H9 (cell line): ENCODE data around the gene BSPRY. TPM values are rescaled to one million over a fixed set of nuclear protein-coding genes. Genes with fewer than 3 reads are reported as not detected.

ENCODE experiments used
- DNase-seq: peaks from one replicate; pipeline ENCODE4 v3.0.0-alpha.2; 2017
- H2AFZ ChIP-seq: one replicate; pipeline ENCODE4 v1.6.1; 2013; ENCODE audit warnings: mild to moderate bottlenecking, low read length, control low read depth, moderate library complexity
- H2AK5ac ChIP-seq: 2 replicates; pipeline ENCODE4 v1.6.1; 2013; ENCODE audit warnings: low read length, control low read depth, mixed read lengths; ENCODE audit not compliant: insufficient read length
- H2BK120ac ChIP-seq: one replicate; pipeline ENCODE4 v1.6.1; 2013; ENCODE audit warnings: low read depth, mild to moderate bottlenecking, low read length, control low read depth, inconsistent platforms; ENCODE audit not compliant: poor library complexity, severe bottlenecking
- H2BK12ac ChIP-seq: 2 replicates; pipeline ENCODE4 v1.6.1; 2013; ENCODE audit warnings: low read length, control low read depth, mixed read lengths, low read depth; ENCODE audit not compliant: insufficient read length
- H2BK15ac ChIP-seq: 2 replicates; pipeline ENCODE4 v1.6.1; 2013; ENCODE audit warnings: low read depth, low read length, control low read depth
- H2BK20ac ChIP-seq: one replicate; pipeline ENCODE4 v1.6.1; 2013; ENCODE audit warnings: low read depth, mild to moderate bottlenecking, low read length, control low read depth, inconsistent platforms; ENCODE audit not compliant: poor library complexity, severe bottlenecking
- H2BK5ac ChIP-seq: 2 replicates; pipeline ENCODE4 v1.6.1; 2013; ENCODE audit warnings: low read length, control low read depth, mixed read lengths; ENCODE audit not compliant: insufficient read length
- H3K14ac ChIP-seq: 2 replicates; pipeline ENCODE4 v1.6.1; 2013; ENCODE audit warnings: low read length, control low read depth; ENCODE audit not compliant: insufficient read depth
- H3K18ac ChIP-seq: 2 replicates; pipeline ENCODE4 v1.6.1; 2013; ENCODE audit warnings: low read depth, mild to moderate bottlenecking, mixed read lengths, low read length, control low read depth; ENCODE audit not compliant: insufficient read length
- H3K23ac ChIP-seq: 2 replicates; pipeline ENCODE4 v1.6.1; 2013; ENCODE audit warnings: low read length, control low read depth, mixed read lengths, low read depth; ENCODE audit not compliant: insufficient read length
- H3K23me2 ChIP-seq: 2 replicates; pipeline ENCODE4 v1.6.1; 2013; ENCODE audit warnings: low read depth, mild to moderate bottlenecking, mixed read lengths, low read length, control low read depth; ENCODE audit not compliant: insufficient read length, poor library complexity, severe bottlenecking
- H3K27ac ChIP-seq: 2 replicates; pipeline ENCODE4 v1.5.1; 2013; ENCODE audit warnings: low read length, control low read depth, mixed read lengths, low read depth; ENCODE audit not compliant: insufficient read length
- H3K27me3 ChIP-seq: 2 replicates; pipeline ENCODE4 v1.6.1; 2013; ENCODE audit warnings: low read length, control low read depth, inconsistent platforms; ENCODE audit not compliant: insufficient read depth
- H3K4ac ChIP-seq: 2 replicates; pipeline ENCODE4 v1.6.1; 2013; ENCODE audit warnings: low read depth, mild to moderate bottlenecking, control low read depth, inconsistent platforms, low read length, moderate library complexity
- H3K4me1 ChIP-seq: 2 replicates; pipeline ENCODE4 v1.6.1; 2013; ENCODE audit warnings: low read length, control low read depth, inconsistent platforms; ENCODE audit not compliant: insufficient read depth
- H3K4me2 ChIP-seq: 2 replicates; pipeline ENCODE4 v1.6.1; 2013; ENCODE audit warnings: low read length, control low read depth, mixed read lengths; ENCODE audit not compliant: insufficient read length, insufficient read depth
- H3K56ac ChIP-seq: 2 replicates; pipeline ENCODE4 v1.6.1; 2013; ENCODE audit warnings: low read depth, mild to moderate bottlenecking, mixed read lengths, low read length, control low read depth; ENCODE audit not compliant: insufficient read length
- H3K79me1 ChIP-seq: 2 replicates; pipeline ENCODE4 v1.6.1; 2013; ENCODE audit warnings: low read depth, mild to moderate bottlenecking, moderate library complexity, low read length, control low read depth, inconsistent platforms; ENCODE audit not compliant: insufficient read depth, poor library complexity, severe bottlenecking
- H3K79me2 ChIP-seq: 2 replicates; pipeline ENCODE4 v1.6.1; 2013; ENCODE audit warnings: low read length, control low read depth, inconsistent platforms; ENCODE audit not compliant: insufficient read depth
- H3K9ac ChIP-seq: 2 replicates; pipeline ENCODE4 v1.6.1; 2013; ENCODE audit warnings: low read length, control low read depth, mixed read lengths; ENCODE audit not compliant: insufficient read length; ENCODE audit errors: extremely low read depth
- H3K9me3 ChIP-seq: one replicate; pipeline ENCODE4 v1.6.1; 2013; ENCODE audit warnings: low read depth, low read length, inconsistent platforms; ENCODE audit not compliant: control insufficient read depth
- H3T11ph ChIP-seq: one replicate; pipeline ENCODE4 v1.6.1; 2013; ENCODE audit warnings: mild to moderate bottlenecking, low read length, control low read depth, inconsistent platforms
- H4K20me1 ChIP-seq: one replicate; pipeline ENCODE4 v1.6.1; 2013; ENCODE audit not compliant: control insufficient read depth, insufficient read length, insufficient read depth
- H4K5ac ChIP-seq: 2 replicates; pipeline ENCODE4 v1.6.1; 2013; ENCODE audit warnings: low read depth, mild to moderate bottlenecking, mixed read lengths, low read length, control low read depth; ENCODE audit not compliant: insufficient read length
- H4K8ac ChIP-seq: replicated peaks from 2 replicates; pipeline ENCODE4 v1.6.1; 2013; ENCODE audit warnings: low read length, control low read depth, mixed read lengths, low read depth; ENCODE audit not compliant: insufficient read length
- H4K91ac ChIP-seq: 2 replicates; pipeline ENCODE4 v1.6.1; 2013; ENCODE audit warnings: low read depth, mild to moderate bottlenecking, moderate library complexity, mixed read lengths, low read length, control low read depth; ENCODE audit not compliant: insufficient read length
- H3K27ac Mint-ChIP-seq, 3 experiments: 2 replicates in 2 of 3; 3 replicates in 1 of 3; pipeline ENCODE4 v1.8.0; 2020 to 2021; ENCODE audit warnings: mixed read lengths in 3 of 3, mild to moderate bottlenecking in 1 of 3, moderate library complexity in 1 of 3
- H3K27me3 Mint-ChIP-seq: 2 replicates; pipeline ENCODE4 v1.8.0; 2021; ENCODE audit warnings: low read depth, mild to moderate bottlenecking, moderate library complexity, mixed read lengths
- H3K36me3 Mint-ChIP-seq, 3 experiments: 2 replicates in 2 of 3; 3 replicates in 1 of 3; pipeline ENCODE4 v1.8.0; 2020 to 2021; ENCODE audit warnings: low read depth in 3 of 3, mixed read lengths in 3 of 3; ENCODE audit not compliant: insufficient read depth in 1 of 3
- H3K4me1 Mint-ChIP-seq, 2 experiments: 2 replicates each; pipeline ENCODE4 v1.8.0; 2020; ENCODE audit warnings: mixed read lengths in 2 of 2
- H3K4me3 Mint-ChIP-seq, 2 experiments: 2 replicates in 1 of 2; 3 replicates in 1 of 2; pipeline ENCODE4 v1.8.0; 2020 to 2021; ENCODE audit warnings: mild to moderate bottlenecking in 2 of 2, mixed read lengths in 2 of 2, moderate library complexity in 1 of 2
- H3K9me3 Mint-ChIP-seq, 2 experiments: 2 replicates in 1 of 2; 3 replicates in 1 of 2; pipeline ENCODE4 v1.8.0; 2020; ENCODE audit warnings: mild to moderate bottlenecking in 2 of 2, mixed read lengths in 2 of 2, moderate library complexity in 1 of 2
- CTCF ChIP-seq: fragments of 200-600 bp; sonication (generic); conservative IDR thresholded peaks from 3 replicates; pipeline ENCODE4 v1.8.0; 2021; ENCODE audit warnings: antibody characterized with exemption, mild to moderate bottlenecking
- WGBS: extraction: QIAGEN DNeasy Blood & Tissue Kit; methylation state at CpG from one replicate; pipeline ENCODE4 v1.1.7; 2013; ENCODE audit warnings: missing lambda C conversion rate, low lambda C conversion rate, mixed read lengths; ENCODE audit not compliant: insufficient read length; ENCODE audit errors: extremely low coverage; 5-methylcytosine and 5-hydroxymethylcytosine counted together
- total RNA-seq: library from RNA; stranded (reverse); gene quantifications from 2 replicates; pipeline ENCODE4 v1.2.1, GENCODE V29; 2021

Gene BSPRY
- total RNA-seq, 1 experiment from 2014 or later, result 4.5 TPM

- Histone ChIP-seq H4K20me1 (no peaks in the 10 kb centered on the region), H2AK5ac (no peak overlapping the region), H3K79me2 (no peaks in the 10 kb centered on the region), H3K4ac (no peak overlapping the region), H2BK12ac (no peak overlapping the region), H3K79me1 (no peaks in the 10 kb centered on the region), H4K91ac (no peak overlapping the region), H4K5ac (no peak overlapping the region), H3K9ac (no peak overlapping the region), H4K8ac (no peak overlapping the region), H3K4me1 (no peaks in the 10 kb centered on the region), H3T11ph (no peak overlapping the region), H3K14ac (no peak overlapping the region), H2BK15ac (no peak overlapping the region), H3K56ac (no peak overlapping the region), H3K4me2 (no peak overlapping the region), H2BK20ac (no peak overlapping the region), H2BK120ac (no peak overlapping the region), H3K23ac (no peak overlapping the region), H3K27ac (no peak overlapping the region), H3K18ac (no peak overlapping the region), H3K9me3 (no peaks in the 10 kb centered on the region), H3K23me2 (no peaks in the 10 kb centered on the region), H2BK5ac (no peak overlapping the region), H3K27me3 (no peaks in the 10 kb centered on the region), H2AFZ (no peak overlapping the region)
- no peak overlapping the region for H3K4me3 Mint-ChIP-seq
- no peaks in the 10 kb centered on the region for H3K27me3 Mint-ChIP-seq
- no CpG with 5 or more reads among the region's 7 CpGs for WGBS
- H3K4me1 Mint-ChIP-seq, result no peaks in the 10 kb centered on the region
- TF ChIP-seq CTCF, result no peak
- no peak for DNase-seq
- H3K36me3 Mint-ChIP-seq, result peaks cover 3 to 32% (median 24%) of the 10 kb centered on the region in 3 experiments; a peak in 5 of 7 replicates
- no peak overlapping the region for H3K27ac Mint-ChIP-seq
- no peaks in the 10 kb centered on the region for H3K9me3 Mint-ChIP-seq
These were observed 43.9 kb downstream of the BSPRY start for GRCh38 chr9:113393281-113393680.
